ENCODE measurements around the gene OR52J3. TPM values are rescaled to one million over a fixed set of nuclear protein-coding genes. Genes with fewer than 3 reads are reported as not detected.

OR52J3 gene
- total and polyA plus RNA-seq, 4 experiments from 2014 or later, result not detected

DNA sequence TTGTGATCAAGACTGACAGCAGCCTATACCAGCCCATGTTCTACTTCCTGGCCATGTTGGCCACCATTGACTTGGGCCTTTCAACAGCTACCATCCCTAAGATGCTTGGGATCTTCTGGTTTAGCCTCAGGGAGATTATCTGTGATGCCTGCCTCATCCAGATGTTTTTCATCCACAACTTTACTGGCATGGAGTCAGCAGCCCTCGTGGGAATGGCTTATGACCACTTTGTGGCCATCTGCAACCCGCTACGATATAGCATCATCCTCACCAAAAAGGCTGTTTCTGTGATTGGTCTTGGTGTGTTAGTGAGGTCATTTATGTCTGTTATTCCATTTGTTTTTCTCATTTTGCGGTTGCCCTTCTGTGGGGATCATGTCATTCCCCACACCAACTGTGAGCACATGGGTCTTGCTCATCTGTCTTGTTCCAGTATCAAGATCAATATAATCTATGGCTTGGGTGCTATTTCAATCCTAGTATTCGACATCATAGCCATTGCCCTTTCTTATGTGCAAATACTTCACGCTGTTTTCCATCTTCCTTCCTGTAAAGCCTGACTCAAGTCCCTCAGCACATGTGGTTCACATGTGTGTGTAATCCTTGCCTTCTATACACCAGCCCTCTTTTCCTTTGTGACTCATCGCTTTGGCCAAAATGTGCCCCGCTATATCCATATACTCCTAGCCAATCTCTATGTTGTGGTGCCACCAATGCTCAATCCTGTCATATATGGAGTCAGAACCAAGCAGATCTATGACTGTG, 46.7 kb downstream of the OR52J3 start:
- no peak for DNase-seq
- Mint-ChIP-seq H3K9me3 (peaks cover 0 to 1% (median 0%) of the 10 kb centered on the region in 8 donors), H3K36me3 (no peaks in the 10 kb centered on the region), H3K4me3 (no peak overlapping the region), H3K4me1 (no peaks in the 10 kb centered on the region), H3K27me3 (no peaks in the 10 kb centered on the region), H3K27ac (no peak overlapping the region)
- H3K4me3 ChIP-seq (ENCODE audit: low read length in 2 of 2), result no peak overlapping the region
- H3K4me1 ChIP-seq (ENCODE audit: insufficient read depth, low read length), result no peaks in the 10 kb centered on the region
- H3K36me3 ChIP-seq (ENCODE audit: insufficient read depth, low read length), result no peaks in the 10 kb centered on the region
- H3K9me3 ChIP-seq (ENCODE audit: control insufficient read depth in 1 of 2, low read length in 2 of 2), result no peaks in the 10 kb centered on the region
- H3K27me3 ChIP-seq (ENCODE audit: insufficient read depth, low read length), result no peaks in the 10 kb centered on the region
- no peak overlapping the region for H3K27ac ChIP-seq (ENCODE audit: low read depth, low read length)
- intact Hi-C loops (cut with micrococcal nuclease), result no loop called here
- ChIA-PET POLR2A (ENCODE audit: partially characterized antibody) (no interaction called here), CTCF (ENCODE audit: partially characterized antibody) (no interaction called here)

DNA sequence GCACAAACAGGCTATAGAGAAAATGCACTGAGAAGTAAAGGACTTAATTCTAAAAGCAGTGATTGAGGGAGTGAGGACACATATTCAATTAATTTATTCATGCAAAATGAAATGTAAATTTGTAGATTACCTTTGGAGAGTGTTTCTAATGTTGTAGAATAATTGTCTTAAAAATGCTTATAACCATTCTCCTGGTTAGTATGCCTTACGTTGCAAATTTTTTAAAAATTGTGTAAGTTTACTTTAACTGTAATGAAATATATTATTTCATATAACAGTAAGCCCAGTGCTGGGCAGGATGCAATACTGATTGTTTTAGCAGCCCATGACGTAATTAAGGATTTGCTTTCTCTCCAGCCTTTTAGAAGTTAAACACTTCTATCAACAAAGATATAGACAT, 49.7 kb downstream of the OR52J3 start:
- CTCF ChIA-PET (ENCODE audit: partially characterized antibody), result no interaction called here
- no peaks in the 10 kb centered on the region for H3K9me3 ChIP-seq (ENCODE audit: control insufficient read depth in 1 of 2, low read length in 2 of 2)

More for the DNA sequence above, 49.7 kb downstream of the OR52J3 start:
- Histone ChIP-seq H3K36me3 (ENCODE audit: insufficient read depth, low read length) (no peaks in the 10 kb centered on the region), H3K27ac (ENCODE audit: low read depth, low read length) (no peak overlapping the region), H3K27me3 (ENCODE audit: insufficient read depth, low read length) (no peaks in the 10 kb centered on the region), H3K4me3 (ENCODE audit: low read length in 2 of 2) (no peak overlapping the region), H3K4me1 (ENCODE audit: insufficient read depth, low read length) (no peaks in the 10 kb centered on the region)
- peaks cover 0 to 1% (median 0%) of the 10 kb centered on the region in 8 donors for H3K9me3 Mint-ChIP-seq
- no peaks in the 10 kb centered on the region for H3K4me1 Mint-ChIP-seq
- H3K36me3 Mint-ChIP-seq, result no peaks in the 10 kb centered on the region
- POLR2A ChIA-PET (ENCODE audit: partially characterized antibody), result no interaction called here
- peaks cover 0 to 2% of the 10 kb centered on the region in 2 donors for H3K27me3 Mint-ChIP-seq
- H3K4me3 Mint-ChIP-seq, result no peak overlapping the region
- no peak for DNase-seq
- H3K27ac Mint-ChIP-seq, result no peak overlapping the region
- intact Hi-C loops (cut with micrococcal nuclease), result no loop called here

Other genes with a start within 250 kb of the OR52J3 start
- gene OR52R1, start 242.1 kb upstream of the OR52J3 start, total RNA-seq, result not detected
- not detected for gene OR52R1, start 242.1 kb upstream of the OR52J3 start, polyA plus RNA-seq
- gene OR51F2, start 225.2 kb upstream of the OR52J3 start, total RNA-seq, result not detected
- not detected for gene OR51F2, start 225.2 kb upstream of the OR52J3 start, polyA plus RNA-seq
- gene OR51S1, start 197.3 kb upstream of the OR52J3 start, total RNA-seq, result not detected
- not detected for gene OR51S1, start 197.3 kb upstream of the OR52J3 start, polyA plus RNA-seq
- gene OR51T1, start 164.6 kb upstream of the OR52J3 start, total RNA-seq, result not detected
- gene OR51T1, start 164.6 kb upstream of the OR52J3 start, polyA plus RNA-seq, result not detected
- not detected for gene OR51A7, start 142.7 kb upstream of the OR52J3 start, total RNA-seq
- gene OR51A7, start 142.7 kb upstream of the OR52J3 start, polyA plus RNA-seq, result not detected
- gene OR51G2, start 127.2 kb upstream of the OR52J3 start, total RNA-seq, result not detected
- gene OR51G2, start 127.2 kb upstream of the OR52J3 start, polyA plus RNA-seq, result not detected
- not detected for gene OR51G1, start 122.2 kb upstream of the OR52J3 start, total RNA-seq
- gene OR51G1, start 122.2 kb upstream of the OR52J3 start, polyA plus RNA-seq, result not detected
- not detected for gene OR51A4, start 98.9 kb upstream of the OR52J3 start, total RNA-seq
- not detected for gene OR51A4, start 98.9 kb upstream of the OR52J3 start, polyA plus RNA-seq
- not detected for gene OR51A2, start 90.8 kb upstream of the OR52J3 start, total RNA-seq
- gene OR51A2, start 90.8 kb upstream of the OR52J3 start, polyA plus RNA-seq, result not detected
- not detected for gene OR51L1, start 51.7 kb upstream of the OR52J3 start, total RNA-seq
- not detected for gene OR51L1, start 51.7 kb upstream of the OR52J3 start, polyA plus RNA-seq
- not detected for gene OR52E2, start 13.1 kb downstream of the OR52J3 start, total RNA-seq
- gene OR52E2, start 13.1 kb downstream of the OR52J3 start, polyA plus RNA-seq, result not detected
- not detected for gene OR52E1, start 23.0 kb downstream of the OR52J3 start, total RNA-seq
- gene OR52E1, start 23.0 kb downstream of the OR52J3 start, polyA plus RNA-seq, result not detected
- not detected for gene OR52A5, start 91.8 kb downstream of the OR52J3 start, total RNA-seq
- not detected for gene OR52A5, start 91.8 kb downstream of the OR52J3 start, polyA plus RNA-seq
- gene OR52A1, start 108.2 kb downstream of the OR52J3 start, total RNA-seq, result not detected
- gene OR52A1, start 108.2 kb downstream of the OR52J3 start, polyA plus RNA-seq, result not detected
- not detected for gene OR51V1, start 154.2 kb downstream of the OR52J3 start, total RNA-seq
- not detected for gene OR51V1, start 154.2 kb downstream of the OR52J3 start, polyA plus RNA-seq
- under 1 TPM in 1 of 2 experiments, not detected in 1; 0.61 TPM for gene HBB, start 180.5 kb downstream of the OR52J3 start, total RNA-seq
- under 1 TPM; 0.46 to 0.89 TPM for gene HBB, start 180.5 kb downstream of the OR52J3 start, polyA plus RNA-seq
- gene HBD, start 188.0 kb downstream of the OR52J3 start, total RNA-seq, result not detected
- gene HBD, start 188.0 kb downstream of the OR52J3 start, polyA plus RNA-seq, result not detected
- gene HBG1, start 203.3 kb downstream of the OR52J3 start, total RNA-seq, result not detected
- not detected for gene HBG1, start 203.3 kb downstream of the OR52J3 start, polyA plus RNA-seq
- not detected for gene HBG2, start 208.3 kb downstream of the OR52J3 start, total RNA-seq
- gene HBG2, start 208.3 kb downstream of the OR52J3 start, polyA plus RNA-seq, result not detected
- not detected for gene HBE1, start 223.4 kb downstream of the OR52J3 start, total RNA-seq
- gene HBE1, start 223.4 kb downstream of the OR52J3 start, polyA plus RNA-seq, result not detected